HG03159 (cell line): ENCODE data around the gene ST3GAL4.

ENCODE experiments used
- ATAC-seq: cut with Tn5 transposase; IDR thresholded peaks from one replicate; pipeline ENCODE4 v1.9.1; 2021; ENCODE audit warnings: mild to moderate bottlenecking, moderate library complexity; ENCODE audit not compliant: unreplicated experiment

Gene ST3GAL4

GRCh38 chr11:126440276-126440675, 84.8 kb downstream of the ST3GAL4 start:
- ATAC-seq = no peak

GRCh38 chr11:126440792-126441514, 85.5 kb downstream of the ST3GAL4 start:
- ATAC-seq = peak; percentile 71

- ATAC-seq = no peak
Observed at GRCh38 chr11:126443120-126443519, 87.6 kb downstream of the ST3GAL4 start.

GRCh38 chr11:126444072-126444471, 88.6 kb downstream of the ST3GAL4 start:
- ATAC-seq = no peak

GRCh38 chr11:126446581-126446980, 91.1 kb downstream of the ST3GAL4 start:
- no peak for ATAC-seq

GRCh38 chr11:126450198-126450597, 94.7 kb downstream of the ST3GAL4 start:
- ATAC-seq = no peak

- ATAC-seq = no peak
Observed at GRCh38 chr11:126450806-126451205, 95.3 kb downstream of the ST3GAL4 start.

- no peak for ATAC-seq
Observed at GRCh38 chr11:126451211-126451802, 95.8 kb downstream of the ST3GAL4 start.

GRCh38 chr11:126452241-126453101, 97.0 kb downstream of the ST3GAL4 start:
- ATAC-seq = no peak

GRCh38 chr11:126456089-126456488, 100.6 kb downstream of the ST3GAL4 start:
- no peak for ATAC-seq

- no peak for ATAC-seq
Observed at GRCh38 chr11:126456783-126457542, 101.5 kb downstream of the ST3GAL4 start.

GRCh38 chr11:126457817-126458216, 102.3 kb downstream of the ST3GAL4 start:
- ATAC-seq = no peak

- ATAC-seq = no peak
Observed at GRCh38 chr11:126459691-126460281, 104.3 kb downstream of the ST3GAL4 start.

GRCh38 chr11:126460417-126461095, 105.1 kb downstream of the ST3GAL4 start:
- no peak for ATAC-seq

GRCh38 chr11:126461096-126461440, 105.6 kb downstream of the ST3GAL4 start:
- ATAC-seq = no peak

GRCh38 chr11:126461996-126462395, 106.5 kb downstream of the ST3GAL4 start:
- ATAC-seq = no peak

- ATAC-seq = no peak
Observed at GRCh38 chr11:126462422-126462821, 106.9 kb downstream of the ST3GAL4 start.
